Gastroesophageal sphincter (tissue), 4 donors: Measurements from ENCODE around the gene DPEP2NB. TPM values are rescaled to one million over a fixed set of nuclear protein-coding genes. Genes with fewer than 3 reads are reported as not detected.

ENCODE experiments used
- ATAC-seq: fragments of 150-250 bp; one replicate; pipeline ENCODE4 v1.9.1; 2016; ENCODE audit warnings: mild to moderate bottlenecking, moderate library complexity
- H3K27ac ChIP-seq, 4 donors: fragments of 200-600 bp; sonication (generic) in 3 of 4; 1 replicate in 3 of 4; 2 replicates in 1 of 4; pipeline ENCODE4 v1.5.1; 2016 to 2019
- H3K27me3 ChIP-seq: fragments of 200-600 bp; sonication (generic); one replicate; pipeline ENCODE4 v1.5.1; 2019
- H3K36me3 ChIP-seq, 2 donors: fragments of 200-600 bp; sonication (generic); one replicate each; pipeline ENCODE4 v1.5.1; 2019; ENCODE audit warnings: control low read depth in 1 of 2
- H3K4me1 ChIP-seq, 3 donors: fragments of 200-600 bp; sonication (generic); 1 replicate in 2 of 3; 2 replicates in 1 of 3; pipeline ENCODE4 v1.5.1; 2016 to 2019; ENCODE audit warnings: control low read depth in 2 of 3
- H3K4me3 ChIP-seq, 2 donors: fragments of 200-600 bp; sonication (generic); one replicate each; pipeline ENCODE4 v1.5.1; 2019; ENCODE audit warnings: mild to moderate bottlenecking in 1 of 2, moderate library complexity in 1 of 2
- H3K9me3 ChIP-seq, 3 donors: fragments of 200-600 bp; sonication (generic); one replicate each; pipeline ENCODE4 v1.5.1; 2017 to 2019; ENCODE audit warnings: control low read depth in 2 of 3
- CTCF ChIP-seq, 4 experiments: fragments of 200-600 bp in 2 of 4; fragments of 450-650 bp in 2 of 4; sonication (generic) in 1 of 4; IDR thresholded peaks; one replicate each; pipeline ENCODE4 v1.5.1; 2017 to 2019; ENCODE audit warnings: antibody characterized with exemption in 4 of 4, mild to moderate bottlenecking in 2 of 4, moderate library complexity in 2 of 4
- EP300 ChIP-seq: sonication (generic); formaldehyde crosslinking; IDR thresholded peaks from one replicate; pipeline ENCODE4 v1.6.1; 2017; ENCODE audit warnings: antibody characterized with exemption, mild to moderate bottlenecking
- POLR2A ChIP-seq, 2 donors: fragments of 450-650 bp; IDR thresholded peaks; one replicate each; pipeline ENCODE4 v1.6.1; 2017; ENCODE audit warnings: antibody characterized with exemption in 2 of 2, mild to moderate bottlenecking in 2 of 2, moderate library complexity in 1 of 2
- POLR2AphosphoS5 ChIP-seq: sonication (generic); formaldehyde crosslinking; IDR thresholded peaks from one replicate; pipeline ENCODE4 v1.6.1; 2017; ENCODE audit warnings: antibody characterized with exemption
- WGBS, 2 donors: methylation state at CpG; one replicate each; pipeline ENCODE4 v1.1.5; 2018; ENCODE audit warnings: low coverage in 1 of 2; 5-methylcytosine and 5-hydroxymethylcytosine counted together
- total RNA-seq, 4 donors: library from RNA; depleted of rRNA; stranded (reverse); fragments of >200 nt; gene quantifications; one replicate each; pipeline ENCODE4 v1.1.0, GENCODE V29; 2016

The DPEP2NB gene
- total RNA-seq, 4 donors from 2014 or later, result not detected

DNA sequence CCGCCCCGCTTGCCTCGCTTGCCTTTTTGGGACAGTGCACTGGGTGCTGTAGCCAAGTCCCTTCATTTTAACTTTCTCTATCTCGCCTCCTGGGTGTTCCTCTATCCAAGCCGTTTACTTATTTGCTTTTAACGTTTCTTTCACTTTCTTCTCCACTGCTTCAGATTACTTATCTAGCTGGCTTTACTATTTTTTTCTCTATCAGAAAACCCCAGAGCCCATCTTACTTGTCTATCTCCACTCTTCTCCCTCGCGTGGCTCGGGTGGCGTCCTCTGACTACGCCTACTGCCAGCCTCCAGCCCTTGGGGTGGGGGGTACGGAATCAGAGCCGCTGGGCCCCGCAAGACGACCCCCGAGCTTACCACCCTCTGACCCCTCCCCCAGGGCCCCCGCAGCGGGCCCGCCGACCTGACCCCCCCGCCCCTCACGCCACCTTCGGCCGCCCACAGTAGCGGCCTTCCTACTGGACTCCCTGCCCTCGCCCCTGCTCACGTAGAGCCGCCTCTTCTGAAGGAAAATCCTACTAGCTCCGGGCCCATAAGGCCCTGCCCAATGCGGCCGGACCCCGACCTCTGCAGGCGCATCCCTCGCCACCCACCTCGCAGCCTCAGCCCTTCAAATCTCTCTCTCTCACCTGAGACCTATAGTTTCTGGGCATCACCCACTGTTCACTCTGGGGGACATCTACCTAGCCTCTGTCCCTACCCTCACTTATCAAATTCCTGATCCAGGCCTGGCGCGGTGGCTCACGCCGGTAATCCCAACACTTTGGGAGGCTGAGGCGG lies 46.3 kb downstream of the DPEP2NB start:
- TF ChIP-seq CTCF (IDR thresholded peaks at IDR 0.05), result no peak
- no peak for TF ChIP-seq POLR2AphosphoS5
- TF ChIP-seq EP300, result no peak
- no peak for TF ChIP-seq POLR2A (IDR thresholded peaks at IDR 0.05)
- Histone ChIP-seq H3K4me3 (peak overlapping the region; percentile 65 to 99), H3K4me1 (peaks cover 0 to 39% (median 25%) of the 10 kb centered on the region in 3 donors), H3K27ac (peak overlapping the region; percentile 87 to 100 (median 99)), H3K9me3 (no peaks in the 10 kb centered on the region), H3K27me3 (no peaks in the 10 kb centered on the region), H3K36me3 (no peaks in the 10 kb centered on the region)
- WGBS, 2 donors, result 5 to 28% methylated on average over 10 to 22 of the region's 40 CpGs
- ATAC-seq, result no peak

GRCh38 chr16:67968400-67969253 lies 47.1 kb downstream of the DPEP2NB start, which contains the start of gene SLC12A4:
Gene SLC12A4, minus strand, starts transcription at chr16:67968637. Its CDS starts 84 bp downstream, at chr16:67968553.
- TF ChIP-seq POLR2AphosphoS5 (peak; percentile 85), POLR2A (IDR thresholded peaks at IDR 0.05) (peak; percentile 95 to 97), EP300 (no peak), CTCF (IDR thresholded peaks at IDR 0.05) (peak in 1 of 4 experiments; percentile 1)
- H3K4me3 ChIP-seq, result peak within 1 kb of the TSS; percentile 65 to 99
- H3K27me3 ChIP-seq, result no peaks in the 10 kb centered on the region
- H3K4me1 ChIP-seq, result peaks cover 0 to 47% (median 34%) of the 10 kb centered on the region in 3 donors
- peak within 1 kb of the TSS; percentile 87 to 100 (median 99) for H3K27ac ChIP-seq
- WGBS, 2 donors, result 10% methylated on average over 2 of the region's 78 CpGs; no CpG with 5 or more reads in 1 of the 2 donors
- no peaks in the 10 kb centered on the region for H3K36me3 ChIP-seq
- peak; percentile 88 for ATAC-seq
- H3K9me3 ChIP-seq, result no peaks in the 10 kb centered on the region

DNA sequence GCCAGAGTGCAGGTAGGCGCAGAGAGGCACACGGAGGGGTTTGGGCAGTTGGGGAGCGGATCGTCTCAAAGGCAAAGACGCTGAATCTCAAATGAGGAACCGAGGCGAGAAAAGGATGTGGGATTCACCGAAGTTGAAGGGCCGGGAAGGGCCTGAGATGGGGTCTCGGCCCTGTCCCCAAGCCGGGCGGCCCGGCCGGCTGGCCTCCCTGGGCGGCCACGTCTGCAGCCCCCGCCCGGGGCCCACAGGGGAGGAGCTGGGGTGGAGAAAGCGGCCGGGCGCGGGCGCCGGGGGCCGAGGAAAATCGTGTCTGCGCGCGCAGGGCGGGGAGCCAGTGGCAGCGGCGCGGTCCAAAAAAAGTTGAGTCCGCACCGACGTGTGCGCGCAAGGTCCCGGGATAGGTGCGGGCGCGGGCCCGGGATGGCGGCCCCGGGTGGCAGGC lies 47.7 kb downstream of the DPEP2NB start:
- Histone ChIP-seq H3K9me3 (no peaks in the 10 kb centered on the region), H3K27me3 (no peaks in the 10 kb centered on the region), H3K4me1 (peaks cover 0 to 53% (median 40%) of the 10 kb centered on the region in 3 donors), H3K36me3 (peaks cover 0 to 6% of the 10 kb centered on the region in 2 donors), H3K27ac (peak overlapping the region; percentile 87 to 100 (median 99)), H3K4me3 (peak overlapping the region; percentile 65 to 99)
- peak; percentile 50 for ATAC-seq
- WGBS, 2 donors, result 0% methylated on average over 15 to 18 of the region's 45 CpGs
- TF ChIP-seq EP300 (no peak), POLR2AphosphoS5 (no peak), CTCF (IDR thresholded peaks at IDR 0.05) (no peak), POLR2A (IDR thresholded peaks at IDR 0.05) (no peak)

DNA sequence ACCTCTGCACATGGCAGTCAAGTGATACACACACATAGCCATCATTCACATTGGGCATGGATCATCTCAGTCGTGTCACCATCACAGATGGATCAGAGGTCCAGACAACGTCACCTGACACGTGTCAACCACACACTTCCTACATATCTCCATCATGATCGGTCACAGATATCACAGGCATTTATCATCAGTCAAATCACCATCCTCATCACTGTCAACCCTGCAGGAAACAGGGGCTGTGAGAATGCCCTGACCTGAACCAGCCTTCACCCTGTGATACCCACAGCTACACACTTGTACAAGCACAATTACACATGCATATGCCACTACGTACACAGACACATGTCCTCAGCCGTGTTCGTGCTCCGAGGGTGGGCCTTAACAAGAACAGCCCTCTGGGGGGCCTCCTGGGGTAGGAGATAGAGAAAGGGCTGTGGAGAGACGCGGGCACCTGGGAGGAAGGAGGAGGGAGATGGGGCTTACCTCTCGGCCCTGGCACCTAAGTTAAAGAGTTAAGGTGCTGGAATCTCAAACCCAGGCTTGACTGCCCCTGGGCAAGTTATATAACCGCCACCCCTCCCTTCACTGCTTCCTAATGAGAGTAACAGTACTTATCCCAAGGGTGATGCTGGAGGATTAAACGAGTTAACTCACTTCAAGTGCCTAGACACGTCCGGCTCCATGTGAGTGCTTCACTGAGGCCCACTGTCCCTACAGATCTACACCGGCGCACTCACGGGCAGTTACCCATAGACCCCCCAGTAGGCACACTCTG lies 48.3 kb downstream of the DPEP2NB start:
- no peak for ATAC-seq
- Histone ChIP-seq H3K4me1 (peaks cover 0 to 60% (median 42%) of the 10 kb centered on the region in 3 donors), H3K4me3 (peak overlapping the region; percentile 65 to 99), H3K27ac (peak overlapping the region; percentile 87 to 100 (median 99)), H3K27me3 (no peaks in the 10 kb centered on the region), H3K9me3 (no peaks in the 10 kb centered on the region), H3K36me3 (peaks cover 0 to 12% of the 10 kb centered on the region in 2 donors)
- TF ChIP-seq CTCF (IDR thresholded peaks at IDR 0.05) (no peak), POLR2AphosphoS5 (no peak), POLR2A (IDR thresholded peaks at IDR 0.05) (no peak), EP300 (no peak)
- 3 to 6% methylated on average over 9 to 13 of the region's 18 CpGs for WGBS, 2 donors
